ENCODE results near the gene SLC38A6. TPM values are rescaled to one million over a fixed set of nuclear protein-coding genes. Genes with fewer than 3 reads are reported as not detected.

Gene SLC38A6
- total RNA-seq, 2 experiments from 2014 or later, result 9.4 to 10.0 TPM

DNA sequence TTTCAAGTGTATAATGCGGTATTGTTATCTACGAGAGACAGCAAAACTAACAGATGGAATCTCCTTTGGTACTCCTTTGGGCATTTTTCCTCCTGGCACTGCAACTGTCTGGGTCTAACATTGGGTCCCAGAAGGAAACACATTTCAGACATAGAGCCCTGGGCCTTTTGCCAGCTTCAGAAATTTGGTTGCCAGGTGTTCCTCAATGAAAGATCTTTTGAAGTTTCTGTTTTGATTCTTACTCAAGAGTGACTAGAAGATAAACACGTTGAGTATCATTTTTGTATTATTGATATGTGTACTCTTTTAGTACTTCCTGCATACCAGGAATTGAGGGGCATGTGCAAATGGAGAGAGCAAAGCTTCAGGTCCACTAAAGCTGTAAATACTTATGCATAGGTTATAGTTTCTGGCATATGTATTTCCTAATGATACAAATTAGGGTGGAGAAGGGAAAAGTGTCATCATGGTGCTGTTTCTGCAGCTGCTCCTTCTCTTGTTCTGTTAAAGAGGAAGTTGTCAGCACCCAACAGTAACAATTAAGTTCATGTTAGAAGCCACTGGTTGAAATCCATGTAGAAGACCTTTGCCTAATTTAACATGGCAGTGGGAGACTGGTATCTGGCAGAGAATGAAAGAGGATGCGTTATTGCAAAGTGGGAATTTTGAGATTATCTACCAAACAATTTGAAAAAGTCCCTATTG lies 53.5 kb downstream of the SLC38A6 start:
- Mint-ChIP-seq H3K27me3 (no peaks in the 10 kb centered on the region), H3K9me3 (no peaks in the 10 kb centered on the region), H3K4me1 (ENCODE audit: low read depth) (peaks cover 7% of the 10 kb centered on the region), H3K4me3 (no peak overlapping the region), H3K36me3 (ENCODE audit: low read depth) (peaks cover 11% of the 10 kb centered on the region), H3K27ac (no peak overlapping the region)
- H3K9me3 ChIP-seq (ENCODE audit: control insufficient read depth in 1 of 2, insufficient read depth in 1 of 2, low read length in 2 of 2), result no peaks in the 10 kb centered on the region
- no peak for ATAC-seq (ENCODE audit: poor library complexity)
- DNase-seq, result no peak
- H3K4me1 ChIP-seq (ENCODE audit: insufficient read depth, low read length), result no peaks in the 10 kb centered on the region
- H3K36me3 ChIP-seq (ENCODE audit: insufficient read depth, low read length), result no peaks in the 10 kb centered on the region
- CTCF ChIA-PET, result no interaction called here
- intact Hi-C loops (cut with DNase I, micrococcal nuclease), result no loop called here
- POLR2A ChIA-PET, result no interaction called here
- H3K27ac ChIP-seq (ENCODE audit: low read depth in 1 of 2, low read length in 2 of 2), result no peak overlapping the region
- no peak overlapping the region for H3K4me3 ChIP-seq (ENCODE audit: low read length)
- TF ChIP-seq, protein P1, sequence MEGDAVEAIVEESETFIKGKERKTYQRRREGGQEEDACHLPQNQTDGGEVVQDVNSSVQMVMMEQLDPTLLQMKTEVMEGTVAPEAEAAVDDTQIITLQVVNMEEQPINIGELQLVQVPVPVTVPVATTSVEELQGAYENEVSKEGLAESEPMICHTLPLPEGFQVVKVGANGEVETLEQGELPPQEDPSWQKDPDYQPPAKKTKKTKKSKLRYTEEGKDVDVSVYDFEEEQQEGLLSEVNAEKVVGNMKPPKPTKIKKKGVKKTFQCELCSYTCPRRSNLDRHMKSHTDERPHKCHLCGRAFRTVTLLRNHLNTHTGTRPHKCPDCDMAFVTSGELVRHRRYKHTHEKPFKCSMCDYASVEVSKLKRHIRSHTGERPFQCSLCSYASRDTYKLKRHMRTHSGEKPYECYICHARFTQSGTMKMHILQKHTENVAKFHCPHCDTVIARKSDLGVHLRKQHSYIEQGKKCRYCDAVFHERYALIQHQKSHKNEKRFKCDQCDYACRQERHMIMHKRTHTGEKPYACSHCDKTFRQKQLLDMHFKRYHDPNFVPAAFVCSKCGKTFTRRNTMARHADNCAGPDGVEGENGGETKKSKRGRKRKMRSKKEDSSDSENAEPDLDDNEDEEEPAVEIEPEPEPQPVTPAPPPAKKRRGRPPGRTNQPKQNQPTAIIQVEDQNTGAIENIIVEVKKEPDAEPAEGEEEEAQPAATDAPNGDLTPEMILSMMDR (IDR thresholded peaks at IDR 0.05), result no peak
- no peaks in the 10 kb centered on the region for H3K27me3 ChIP-seq (ENCODE audit: control insufficient read depth in 1 of 2, insufficient read depth in 2 of 2, low read length in 2 of 2)

DNA sequence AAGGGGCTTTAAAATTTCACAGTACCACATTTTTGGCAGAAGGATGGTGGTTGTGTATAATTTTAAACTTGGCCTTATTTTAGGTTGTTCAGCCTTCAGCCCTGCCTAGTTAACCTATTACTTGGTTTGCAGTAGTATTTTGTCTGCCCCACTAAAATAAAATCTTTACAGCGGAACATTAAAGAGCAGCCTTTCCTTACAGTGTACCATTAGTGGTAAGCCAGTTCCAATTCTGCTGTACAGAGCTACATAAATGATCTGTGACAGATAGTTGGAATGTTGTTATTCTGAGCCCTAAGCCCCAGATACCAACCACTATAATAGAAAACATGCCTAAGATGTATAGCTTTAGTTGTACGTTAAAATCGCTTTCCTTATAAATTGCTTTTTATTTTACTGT lies 56.2 kb downstream of the SLC38A6 start:
- CTCF ChIA-PET, result interaction anchor here (1.9 kb wide), 1 partner anchor 12 kb away, joined by 6 read pairs; no protein-coding TSS in a partner anchor
- DNase-seq (no peak), ATAC-seq (ENCODE audit: poor library complexity) (no peak)
- H3K27ac Mint-ChIP-seq, result no peak overlapping the region
- no peaks in the 10 kb centered on the region for H3K9me3 ChIP-seq (ENCODE audit: control insufficient read depth in 1 of 2, insufficient read depth in 1 of 2, low read length in 2 of 2)
- H3K27me3 Mint-ChIP-seq, result no peaks in the 10 kb centered on the region
- intact Hi-C loops (cut with DNase I, micrococcal nuclease), result no loop called here
- H3K36me3 Mint-ChIP-seq (ENCODE audit: low read depth), result no peaks in the 10 kb centered on the region
- no peaks in the 10 kb centered on the region for H3K36me3 ChIP-seq (ENCODE audit: insufficient read depth, low read length)
- H3K27me3 ChIP-seq (ENCODE audit: control insufficient read depth in 1 of 2, insufficient read depth in 2 of 2, low read length in 2 of 2), result no peaks in the 10 kb centered on the region
- H3K9me3 Mint-ChIP-seq, result no peaks in the 10 kb centered on the region
- TF ChIP-seq, protein P1 (IDR thresholded peaks at IDR 0.05), result no peak
- no peak overlapping the region for H3K4me3 ChIP-seq (ENCODE audit: low read length)
- H3K4me1 ChIP-seq (ENCODE audit: insufficient read depth, low read length), result no peaks in the 10 kb centered on the region
- H3K4me1 Mint-ChIP-seq (ENCODE audit: low read depth), result peaks cover 7% of the 10 kb centered on the region
- POLR2A ChIA-PET, result no interaction called here
- H3K4me3 Mint-ChIP-seq, result no peak overlapping the region
- no peak overlapping the region for H3K27ac ChIP-seq (ENCODE audit: low read depth in 1 of 2, low read length in 2 of 2)

DNA sequence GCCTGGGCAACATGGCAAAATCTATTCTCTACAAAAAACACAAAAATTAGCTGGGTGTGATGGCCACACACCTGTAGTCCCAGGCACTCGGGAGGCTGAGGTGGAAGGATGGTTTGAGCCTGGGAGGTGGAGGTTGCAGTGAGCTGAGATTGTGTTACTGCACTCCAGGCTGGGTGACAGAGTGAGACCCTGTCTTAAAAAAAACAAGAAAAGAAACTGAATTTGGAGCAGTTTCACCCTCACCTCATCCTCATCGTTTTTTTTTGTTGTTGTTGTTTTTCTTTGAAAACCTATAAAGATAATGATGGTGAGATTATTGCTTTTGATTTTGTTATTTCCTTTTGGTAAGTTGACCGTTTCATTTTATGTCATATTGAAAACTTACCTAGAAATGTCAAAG lies 60.7 kb downstream of the SLC38A6 start:
- Histone ChIP-seq H3K4me3 (ENCODE audit: low read length) (no peak overlapping the region), H3K9me3 (ENCODE audit: control insufficient read depth in 1 of 2, insufficient read depth in 1 of 2, low read length in 2 of 2) (no peaks in the 10 kb centered on the region), H3K27me3 (ENCODE audit: control insufficient read depth in 1 of 2, insufficient read depth in 2 of 2, low read length in 2 of 2) (no peaks in the 10 kb centered on the region), H3K27ac (ENCODE audit: low read depth in 1 of 2, low read length in 2 of 2) (no peak overlapping the region), H3K36me3 (ENCODE audit: insufficient read depth, low read length) (no peaks in the 10 kb centered on the region), H3K4me1 (ENCODE audit: insufficient read depth, low read length) (no peaks in the 10 kb centered on the region)
- no peak overlapping the region for H3K4me3 Mint-ChIP-seq
- no peak for ATAC-seq (ENCODE audit: poor library complexity)
- no peaks in the 10 kb centered on the region for H3K9me3 Mint-ChIP-seq
- H3K4me1 Mint-ChIP-seq (ENCODE audit: low read depth), result no peaks in the 10 kb centered on the region
- no peaks in the 10 kb centered on the region for H3K27me3 Mint-ChIP-seq
- POLR2A ChIA-PET, result no interaction called here
- H3K27ac Mint-ChIP-seq, result no peak overlapping the region
- H3K36me3 Mint-ChIP-seq (ENCODE audit: low read depth), result peaks cover 15% of the 10 kb centered on the region
- DNase-seq, result no peak
- intact Hi-C loops (cut with DNase I, micrococcal nuclease), result no loop called here
- CTCF ChIA-PET, result interaction anchor here (1.4 kb wide), 1 partner anchor 12 kb away, joined by 3 read pairs; no protein-coding TSS in a partner anchor
- TF ChIP-seq, protein P1 (IDR thresholded peaks at IDR 0.05), result no peak
